T-helper 1 cell (primary cell): Measurements from ENCODE around the gene TMEM147.

Experiments
- DNase-seq, 5 donors: peaks; one replicate each; pipeline ENCODE4 v3.0.0-alpha.2; 2012 to 2020

TMEM147 gene

GRCh38 chr19:35521124-35521743, 24.2 kb upstream of the TMEM147 start:
- no peak for DNase-seq

- no peak for DNase-seq
Measured at GRCh38 chr19:35522745-35523327, 22.6 kb upstream of the TMEM147 start.

- DNase-seq: no peak
Measured at GRCh38 chr19:35524181-35524837, 21.1 kb upstream of the TMEM147 start.

GRCh38 chr19:35525873-35526272, 19.6 kb upstream of the TMEM147 start:
- no peak for DNase-seq

GRCh38 chr19:35528218-35529038, 17.0 kb upstream of the TMEM147 start, which contains the start of gene SBSN:
SBSN (minus strand) TSS chr19:35528311; CDS start chr19:35528281, 30 bp downstream.
- DNase-seq: no peak

GRCh38 chr19:35529241-35530218, 15.9 kb upstream of the TMEM147 start:
- DNase-seq: no peak

- DNase-seq: no peak
Measured at GRCh38 chr19:35531291-35531690, 14.1 kb upstream of the TMEM147 start.

- no peak for DNase-seq
Measured at GRCh38 chr19:35533201-35533821, 12.1 kb upstream of the TMEM147 start, which contains the start of gene GAPDHS. GAPDHS (plus strand) TSS chr19:35533456; CDS start chr19:35533528, 72 bp downstream.

GRCh38 chr19:35533822-35534392, 11.5 kb upstream of the TMEM147 start:
- DNase-seq: peak in 2 of 5 donors; percentile 24 to 52

GRCh38 chr19:35534803-35535480, 10.5 kb upstream of the TMEM147 start:
- DNase-seq: no peak

- no peak for DNase-seq
Measured at GRCh38 chr19:35539314-35539713, 6.1 kb upstream of the TMEM147 start.

GRCh38 chr19:35539850-35540249, 5.6 kb upstream of the TMEM147 start:
- DNase-seq: no peak

GRCh38 chr19:35540356-35540927, 5.0 kb upstream of the TMEM147 start:
- DNase-seq: no peak

- DNase-seq: no peak
Measured at GRCh38 chr19:35542209-35542608, 3.2 kb upstream of the TMEM147 start.

- no peak for DNase-seq
Measured at GRCh38 chr19:35543280-35544109, 1.9 kb upstream of the TMEM147 start.

GRCh38 chr19:35544110-35544802, 1.2 kb upstream of the TMEM147 start:
- DNase-seq: no peak

GRCh38 chr19:35545855-35546381, 492 bp downstream of the TMEM147 start:
- peak in 4 of 5 donors; percentile 20 to 72 (median 30) for DNase-seq

GRCh38 chr19:35546532-35546931, 1.1 kb downstream of the TMEM147 start:
- no peak for DNase-seq
